ENCODE data around the gene AFMID. TPM values are rescaled to one million over a fixed set of nuclear protein-coding genes. Genes with fewer than 3 reads are reported as not detected.

AFMID gene
- total and polyA plus RNA-seq, 2 of the 13 experiments (the other 11 are each of a cell fraction or from before 2014, with no cell fraction given) = 249 to 270 TPM

- TF ChIP-seq ZNF556 (CRISPR knock-in tag; IDR thresholded peaks at IDR 0.05; ENCODE audit: borderline replicate concordance) = 0 out of 2 replicates have a peak, but pooled peaks have one; percentile 42
- TF ChIP-seq NFE2 (CRISPR knock-in tag; IDR thresholded peaks at IDR 0.05) = no peak
- TF ChIP-seq RBFOX2 (IDR thresholded peaks at IDR 0.05; ENCODE audit: low read depth, low read length) = peak; percentile 56
- no peak for TF ChIP-seq HIVEP1 (CRISPR knock-in tag; IDR thresholded peaks at IDR 0.05)
- TF ChIP-seq ZNF20 (CRISPR knock-in tag; IDR thresholded peaks at IDR 0.05) = no peak
- TF ChIP-seq STAG1 (CRISPR knock-in tag; IDR thresholded peaks at IDR 0.05) = peak; percentile 71
- no peak for TF ChIP-seq SOX6 (IDR thresholded peaks at IDR 0.05)
- no peak for TF ChIP-seq SOX6 (CRISPR knock-in tag; IDR thresholded peaks at IDR 0.05)
- TF ChIP-seq HOXA3 (CRISPR knock-in tag; IDR thresholded peaks at IDR 0.05) = peak; percentile 69; the same call in 1 of the 2 replicates
- peak; percentile 32; the same call in 1 of the 2 replicates for TF ChIP-seq ZNF766 (CRISPR knock-in tag; IDR thresholded peaks at IDR 0.05; ENCODE audit: borderline replicate concordance)
These were observed 10.6 kb upstream of the AFMID start (continued) for GRCh38 chr17:78176548-78177025.

- Histone ChIP-seq H3K4me1 (ENCODE audit: insufficient read depth, low read length) (peaks cover 18% of the 10 kb centered on the region), H3K4me2 (ENCODE audit: low read depth, low read length) (no peak overlapping the region), H3K9ac (ENCODE audit: insufficient read depth, low read depth, low read length) (no peak overlapping the region), H2AFZ (ENCODE audit: low read length) (no peak overlapping the region), H4K20me1 (ENCODE audit: insufficient read depth, low read length) (no peaks in the 10 kb centered on the region), H3K9me3 (ENCODE audit: low read length) (no peaks in the 10 kb centered on the region), H3K79me2 (ENCODE audit: insufficient read depth, low read length) (peaks cover 2% of the 10 kb centered on the region), H3K36me3 (replicated peaks in 1 of 2; ENCODE audit: control insufficient read depth in 1 of 2, insufficient read depth in 2 of 2, low read length in 2 of 2) (peaks cover 19 to 77% of the 10 kb centered on the region in 2 experiments), H3K27me3 (ENCODE audit: control insufficient read depth in 1 of 2, insufficient read depth in 2 of 2, low read length in 2 of 2) (no peaks in the 10 kb centered on the region), H3K27ac (ENCODE audit: extremely low read length, insufficient read depth, low read length) (no peak overlapping the region), H3K4me3 (replicated peaks in 1 of 3; ENCODE audit: insufficient read depth in 1 of 3, low read depth in 2 of 3, low read length in 3 of 3) (no peak overlapping the region)
- 92% methylated on average over 17 of the region's 17 CpGs for whole genome bisulfite sequencing (ENCODE audit: low lambda C conversion rate)
- intact Hi-C loops (cut with micrococcal nuclease; ENCODE audit: unreplicated experiment) (no loop called here), in situ Hi-C loops (cut with HindIII; ENCODE audit: extremely low pct_ligation_motif_present, low pct_unique_long_range_greater_than_20kb) (no loop called here)
- FAIRE-seq (no peak), ATAC-seq (no peak), DNase-seq (ENCODE audit: low spot score) (no peak)
- ChIA-PET POLR2A (interaction anchor here (1.2 kb wide), 1 partner anchor 9 kb away, joined by 7 read pairs; no protein-coding TSS in a partner anchor), CTCF (ENCODE audit: low intra/inter-chr PET ratio, low total read pairs) (no interaction called here)
- no TSS peak for BruUV-seq (replicated peaks)
- TF ChIP-seq CEBPB (IDR thresholded peaks at IDR 0.05; ENCODE audit: borderline replicate concordance, low read depth, low read length) (peak; percentile 50; the same call in 1 of the 2 replicates), AGO2 (optimal IDR thresholded peaks at IDR 0.05; ENCODE audit: low read depth, low read length) (peak; percentile 73), ZSCAN9 (CRISPR knock-in tag; IDR thresholded peaks at IDR 0.05; ENCODE audit: borderline replicate concordance) (no peak), PAXIP1 (CRISPR knock-in tag; conservative IDR thresholded peaks at IDR 0.05) (no peak), KAT7 (CRISPR knock-in tag; IDR thresholded peaks at IDR 0.05; ENCODE audit: borderline replicate concordance) (no peak), ZNF343 (CRISPR knock-in tag; IDR thresholded peaks at IDR 0.05) (no peak), FOSL2 (CRISPR knock-in tag; IDR thresholded peaks at IDR 0.05) (peak; percentile 67), HMG20A (CRISPR knock-in tag; IDR thresholded peaks at IDR 0.05; ENCODE audit: borderline replicate concordance) (no peak), RARG (CRISPR knock-in tag; IDR thresholded peaks at IDR 0.05; ENCODE audit: low read depth) (no peak), TMF1 (CRISPR knock-in tag; IDR thresholded peaks at IDR 0.05; ENCODE audit: low read depth) (no peak), RFXAP (CRISPR knock-in tag; IDR thresholded peaks at IDR 0.05; ENCODE audit: borderline replicate concordance) (no peak), MIER2 (CRISPR knock-in tag; IDR thresholded peaks at IDR 0.05) (no peak)
These were observed 7.8 kb upstream of the AFMID start for GRCh38 chr17:78179372-78179771.

All from HepG2 (cell line).